Mammary epithelial cell (primary cell): ENCODE results near the gene SOX11.
"Not testable (repeated sequence)": the region's sequence is repeated elsewhere in the genome, so short reads cannot be mapped to it uniquely, and the experiment has no call there.

ENCODE experiments used
- EZH2 ChIP-seq: IDR thresholded peaks from 2 replicates; pipeline ENCODE4 v1.6.1; 2012; ENCODE audit warnings: low read length, inconsistent platforms, borderline replicate concordance
- TF ChIP-seq, protein P1 (sequence below), 2 donors: IDR thresholded peaks in 1 of 2; conservative IDR thresholded peaks in 1 of 2; 2 replicates each; pipeline ENCODE4 v1.5.1; 2011 to 2012; ENCODE audit warnings: inconsistent platforms in 2 of 2, low read length in 2 of 2, mild to moderate bottlenecking in 2 of 2, control low read depth in 1 of 2, low read depth in 1 of 2; ENCODE audit not compliant: insufficient read depth in 1 of 2; ENCODE audit errors: extremely low read depth in 1 of 2

DNA sequence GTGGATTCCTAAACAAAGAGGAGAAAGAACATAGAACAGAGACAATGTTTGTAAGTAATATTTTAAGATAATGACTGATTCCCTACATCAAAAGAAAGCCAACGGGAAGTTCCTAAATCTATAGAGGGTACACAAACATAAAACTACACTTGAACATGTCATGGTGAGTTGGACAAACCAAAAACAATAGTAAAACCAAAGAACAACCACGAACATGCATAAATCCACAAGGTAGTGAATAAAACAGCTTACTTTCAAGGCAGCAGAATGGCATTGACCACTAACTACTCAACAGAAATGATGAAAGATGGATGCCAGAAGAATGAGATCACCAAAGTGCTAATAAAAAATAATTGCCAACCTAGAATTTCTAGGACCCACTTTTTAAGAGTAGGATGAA lies 39.5 kb upstream of the SOX11 start:
- TF ChIP-seq, protein P1, sequence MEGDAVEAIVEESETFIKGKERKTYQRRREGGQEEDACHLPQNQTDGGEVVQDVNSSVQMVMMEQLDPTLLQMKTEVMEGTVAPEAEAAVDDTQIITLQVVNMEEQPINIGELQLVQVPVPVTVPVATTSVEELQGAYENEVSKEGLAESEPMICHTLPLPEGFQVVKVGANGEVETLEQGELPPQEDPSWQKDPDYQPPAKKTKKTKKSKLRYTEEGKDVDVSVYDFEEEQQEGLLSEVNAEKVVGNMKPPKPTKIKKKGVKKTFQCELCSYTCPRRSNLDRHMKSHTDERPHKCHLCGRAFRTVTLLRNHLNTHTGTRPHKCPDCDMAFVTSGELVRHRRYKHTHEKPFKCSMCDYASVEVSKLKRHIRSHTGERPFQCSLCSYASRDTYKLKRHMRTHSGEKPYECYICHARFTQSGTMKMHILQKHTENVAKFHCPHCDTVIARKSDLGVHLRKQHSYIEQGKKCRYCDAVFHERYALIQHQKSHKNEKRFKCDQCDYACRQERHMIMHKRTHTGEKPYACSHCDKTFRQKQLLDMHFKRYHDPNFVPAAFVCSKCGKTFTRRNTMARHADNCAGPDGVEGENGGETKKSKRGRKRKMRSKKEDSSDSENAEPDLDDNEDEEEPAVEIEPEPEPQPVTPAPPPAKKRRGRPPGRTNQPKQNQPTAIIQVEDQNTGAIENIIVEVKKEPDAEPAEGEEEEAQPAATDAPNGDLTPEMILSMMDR (conservative IDR thresholded peaks at IDR 0.05 in 1 of 2, IDR thresholded peaks at IDR 0.05 in 1 of 2; ENCODE audit: extremely low read depth in 1 of 2, insufficient read depth in 1 of 2, low read depth in 1 of 2, low read length in 2 of 2), result not testable (repeated sequence)
- TF ChIP-seq EZH2, result not testable (repeated sequence)
